Neutrophil (primary cell): ENCODE data around the gene CABYR.

Experiments used
- H3K27ac ChIP-seq: fragments of 200-600 bp; sonication (generic); 2 replicates; pipeline ENCODE4 v1.5.1; 2016; ENCODE audit warnings: mild to moderate bottlenecking, moderate library complexity
- H3K27me3 ChIP-seq: fragments of 200-600 bp; sonication (generic); 2 replicates; pipeline ENCODE4 v1.6.0; 2016; ENCODE audit warnings: mild to moderate bottlenecking
- H3K36me3 ChIP-seq: fragments of 200-600 bp; sonication (generic); 2 replicates; pipeline ENCODE4 v1.5.1; 2017
- H3K4me1 ChIP-seq, 2 experiments: fragments of 200-600 bp in 1 of 2; sonication (generic) in 1 of 2; 1 replicate in 1 of 2; 2 replicates in 1 of 2; pipeline versions ENCODE4 v1.5.1 to v1.6.1; 2013 to 2016; ENCODE audit warnings: low read depth in 1 of 2, low read length in 1 of 2, mild to moderate bottlenecking in 1 of 2, moderate library complexity in 1 of 2; ENCODE audit not compliant: control insufficient read depth in 1 of 2, insufficient read depth in 1 of 2
- H3K4me3 ChIP-seq, 2 experiments: fragments of 200-600 bp in 1 of 2; sonication (generic) in 1 of 2; 1 replicate in 1 of 2; 2 replicates in 1 of 2; pipeline ENCODE4 v1.5.1; 2013 to 2016; ENCODE audit warnings: low read depth in 1 of 2, low read length in 1 of 2, mild to moderate bottlenecking in 1 of 2, moderate library complexity in 1 of 2
- H3K9me3 ChIP-seq: fragments of 200-600 bp; sonication (generic); 2 replicates; pipeline ENCODE4 v1.5.1; 2016
- TF ChIP-seq, protein P1 (sequence below): fragments of 200-600 bp; sonication (generic); IDR thresholded peaks from 2 replicates; pipeline ENCODE4 v1.5.1; 2016; ENCODE audit warnings: antibody characterized with exemption

Gene CABYR

DNA sequence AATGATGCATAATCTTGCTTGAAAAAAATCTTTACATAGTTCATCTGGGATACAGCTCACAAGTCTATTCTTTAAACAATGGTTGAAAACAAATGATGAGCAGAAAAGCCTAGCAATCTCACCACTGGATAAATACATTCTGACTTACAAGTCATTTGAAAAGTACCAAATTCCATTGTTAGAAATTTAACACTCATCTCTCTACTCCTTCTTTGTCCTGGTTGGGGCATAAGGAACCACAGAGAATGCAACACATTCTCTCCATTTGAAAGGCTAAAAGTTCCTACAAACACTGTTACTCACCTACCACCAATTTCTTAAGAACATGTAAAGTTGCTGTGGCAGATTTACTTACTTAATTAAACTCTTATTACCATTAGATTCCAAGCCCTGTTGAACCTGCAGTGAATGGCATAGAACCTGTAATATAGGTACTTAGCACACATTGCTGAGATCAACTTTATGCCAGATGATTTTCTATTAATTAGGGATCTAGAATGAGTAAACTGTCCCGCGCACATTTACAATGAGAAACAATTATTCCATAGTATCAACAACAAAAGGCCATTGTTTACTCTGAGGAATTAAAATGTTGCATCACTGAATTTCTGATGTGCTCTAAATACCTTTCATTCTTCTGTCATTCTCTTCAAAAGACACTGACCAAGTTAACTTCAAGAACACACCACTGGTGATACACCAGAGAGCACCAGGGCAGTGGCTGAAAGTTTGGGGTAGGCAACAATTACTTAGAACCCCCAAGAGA, 69.6 kb downstream of the CABYR start:
- H3K4me1 ChIP-seq = no peaks in the 10 kb centered on the region
- H3K27me3 ChIP-seq = no peaks in the 10 kb centered on the region
- TF ChIP-seq, protein P1, sequence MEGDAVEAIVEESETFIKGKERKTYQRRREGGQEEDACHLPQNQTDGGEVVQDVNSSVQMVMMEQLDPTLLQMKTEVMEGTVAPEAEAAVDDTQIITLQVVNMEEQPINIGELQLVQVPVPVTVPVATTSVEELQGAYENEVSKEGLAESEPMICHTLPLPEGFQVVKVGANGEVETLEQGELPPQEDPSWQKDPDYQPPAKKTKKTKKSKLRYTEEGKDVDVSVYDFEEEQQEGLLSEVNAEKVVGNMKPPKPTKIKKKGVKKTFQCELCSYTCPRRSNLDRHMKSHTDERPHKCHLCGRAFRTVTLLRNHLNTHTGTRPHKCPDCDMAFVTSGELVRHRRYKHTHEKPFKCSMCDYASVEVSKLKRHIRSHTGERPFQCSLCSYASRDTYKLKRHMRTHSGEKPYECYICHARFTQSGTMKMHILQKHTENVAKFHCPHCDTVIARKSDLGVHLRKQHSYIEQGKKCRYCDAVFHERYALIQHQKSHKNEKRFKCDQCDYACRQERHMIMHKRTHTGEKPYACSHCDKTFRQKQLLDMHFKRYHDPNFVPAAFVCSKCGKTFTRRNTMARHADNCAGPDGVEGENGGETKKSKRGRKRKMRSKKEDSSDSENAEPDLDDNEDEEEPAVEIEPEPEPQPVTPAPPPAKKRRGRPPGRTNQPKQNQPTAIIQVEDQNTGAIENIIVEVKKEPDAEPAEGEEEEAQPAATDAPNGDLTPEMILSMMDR = no peak
- no peak overlapping the region for H3K4me3 ChIP-seq
- H3K36me3 ChIP-seq = no peaks in the 10 kb centered on the region
- H3K9me3 ChIP-seq = no peaks in the 10 kb centered on the region
- no peak overlapping the region for H3K27ac ChIP-seq

DNA sequence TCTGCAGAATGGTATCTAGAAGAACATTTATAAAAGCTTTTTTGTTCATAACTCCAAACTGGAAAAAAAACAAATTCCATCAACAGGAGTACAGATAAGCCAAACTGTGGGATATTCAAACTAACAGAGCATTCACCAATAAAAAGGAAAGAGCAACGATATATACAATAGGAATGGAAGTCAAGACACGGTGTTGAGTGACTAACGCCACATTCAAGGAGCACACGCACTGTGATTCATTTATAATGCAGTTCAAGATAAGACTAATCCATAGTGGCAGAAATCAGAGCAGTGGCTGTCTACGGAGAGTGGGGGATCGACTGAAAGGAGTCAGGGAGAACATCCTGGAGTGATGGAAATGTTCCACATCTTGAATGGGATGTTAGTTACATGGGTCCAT, 70.7 kb downstream of the CABYR start:
- Histone ChIP-seq H3K27ac (no peak overlapping the region), H3K27me3 (no peaks in the 10 kb centered on the region), H3K4me3 (no peak overlapping the region), H3K4me1 (no peaks in the 10 kb centered on the region), H3K36me3 (no peaks in the 10 kb centered on the region), H3K9me3 (no peaks in the 10 kb centered on the region)
- TF ChIP-seq, protein P1 = no peak
